ENCODE data around the gene ABCG4. TPM values are rescaled to one million over a fixed set of nuclear protein-coding genes. Genes with fewer than 3 reads are reported as not detected.
"Not testable (repeated sequence)": the region's sequence is repeated elsewhere in the genome, so short reads cannot be mapped to it uniquely, and the experiment has no call there.

Gene ABCG4
- total and polyA plus RNA-seq, 11 donors, result 0.25 to 2.1 (median 0.98) TPM

DNA sequence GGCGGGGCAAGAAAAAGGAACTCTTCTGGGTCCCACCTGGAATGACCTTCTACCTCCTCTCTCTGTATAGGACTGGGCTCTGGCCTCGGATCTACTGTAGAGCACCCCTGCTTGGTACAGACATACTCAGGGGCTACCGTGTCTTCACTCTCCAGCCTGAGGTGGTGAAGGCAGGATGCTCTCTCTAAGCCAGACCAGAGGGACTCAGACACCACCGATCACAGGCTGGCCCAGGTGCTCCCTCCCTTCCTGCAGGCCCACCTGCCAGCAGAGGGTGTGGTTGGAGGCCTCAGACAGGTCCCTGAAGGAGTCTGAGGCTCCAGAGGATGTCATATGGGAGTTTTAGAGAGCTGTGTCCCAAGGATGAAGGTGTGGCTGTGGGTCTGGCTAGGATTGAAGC, 40.5 kb downstream of the ABCG4 start:
- Histone ChIP-seq H3K4me3 (no peak overlapping the region), H3K4me1 (peaks cover 0 to 10% (median 0%) of the 10 kb centered on the region in 12 donors), H3K27me3 (peaks cover 0 to 8% (median 0%) of the 10 kb centered on the region in 9 donors), H3K9me3 (no peaks in the 10 kb centered on the region), H3K27ac (no peak overlapping the region), H3K36me3 (no peaks in the 10 kb centered on the region)
- TF ChIP-seq, protein P1, sequence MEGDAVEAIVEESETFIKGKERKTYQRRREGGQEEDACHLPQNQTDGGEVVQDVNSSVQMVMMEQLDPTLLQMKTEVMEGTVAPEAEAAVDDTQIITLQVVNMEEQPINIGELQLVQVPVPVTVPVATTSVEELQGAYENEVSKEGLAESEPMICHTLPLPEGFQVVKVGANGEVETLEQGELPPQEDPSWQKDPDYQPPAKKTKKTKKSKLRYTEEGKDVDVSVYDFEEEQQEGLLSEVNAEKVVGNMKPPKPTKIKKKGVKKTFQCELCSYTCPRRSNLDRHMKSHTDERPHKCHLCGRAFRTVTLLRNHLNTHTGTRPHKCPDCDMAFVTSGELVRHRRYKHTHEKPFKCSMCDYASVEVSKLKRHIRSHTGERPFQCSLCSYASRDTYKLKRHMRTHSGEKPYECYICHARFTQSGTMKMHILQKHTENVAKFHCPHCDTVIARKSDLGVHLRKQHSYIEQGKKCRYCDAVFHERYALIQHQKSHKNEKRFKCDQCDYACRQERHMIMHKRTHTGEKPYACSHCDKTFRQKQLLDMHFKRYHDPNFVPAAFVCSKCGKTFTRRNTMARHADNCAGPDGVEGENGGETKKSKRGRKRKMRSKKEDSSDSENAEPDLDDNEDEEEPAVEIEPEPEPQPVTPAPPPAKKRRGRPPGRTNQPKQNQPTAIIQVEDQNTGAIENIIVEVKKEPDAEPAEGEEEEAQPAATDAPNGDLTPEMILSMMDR (IDR thresholded peaks at IDR 0.05), result no peak
- no peak for TF ChIP-seq POLR2A (IDR thresholded peaks at IDR 0.05)
- WGBS, 4 donors, result 82 to 91% (median 86%) methylated on average over 4 of the region's 4 CpGs
- DNase-seq (no peak), ATAC-seq (no peak)
- intact Hi-C loops (cut with DNase I), result no loop called here

DNA sequence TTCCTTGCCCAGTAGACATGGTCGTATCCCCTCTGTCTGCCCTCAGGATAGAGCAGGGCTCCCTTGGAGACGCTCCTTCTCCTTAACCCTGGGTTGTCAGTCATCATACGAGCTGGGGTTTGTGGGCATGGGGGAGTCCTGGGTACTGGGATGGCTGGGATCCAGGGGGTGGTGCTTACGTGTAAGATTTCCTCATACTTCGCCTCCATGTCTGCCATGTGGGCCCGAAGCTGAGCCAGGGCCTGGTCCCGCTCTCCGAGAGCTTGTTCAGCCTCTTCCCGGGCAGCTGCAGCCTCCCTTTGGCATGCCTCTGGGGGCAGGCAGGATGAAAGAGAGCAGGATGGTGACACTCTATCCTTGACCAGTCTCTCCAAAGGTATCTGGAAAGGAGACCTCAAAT, 41.7 kb downstream of the ABCG4 start:
- no peak for ATAC-seq
- 81 to 91% (median 85%) methylated on average over 9 of the region's 9 CpGs for WGBS, 4 donors
- H3K27me3 ChIP-seq, result peaks cover 0 to 8% (median 0%) of the 10 kb centered on the region in 9 donors
- no peak for DNase-seq
- H3K4me3 ChIP-seq, result no peak overlapping the region
- intact Hi-C loops (cut with DNase I), result loop anchor here in 3 of 10 donors (5.0 to 10.0 kb wide), 3 partner anchors 43 to 106 kb away; partner anchors contain the start of genes ABCG4 (in 1 of the 3) and HMBS (in 1 of the 3)
- no peak overlapping the region for H3K27ac ChIP-seq
- no peaks in the 10 kb centered on the region for H3K36me3 ChIP-seq
- TF ChIP-seq, protein P1 (IDR thresholded peaks at IDR 0.05), result no peak
- no peak for TF ChIP-seq POLR2A (IDR thresholded peaks at IDR 0.05)
- H3K4me1 ChIP-seq, result peaks cover 0 to 10% (median 0%) of the 10 kb centered on the region in 12 donors
- no peaks in the 10 kb centered on the region for H3K9me3 ChIP-seq

DNA sequence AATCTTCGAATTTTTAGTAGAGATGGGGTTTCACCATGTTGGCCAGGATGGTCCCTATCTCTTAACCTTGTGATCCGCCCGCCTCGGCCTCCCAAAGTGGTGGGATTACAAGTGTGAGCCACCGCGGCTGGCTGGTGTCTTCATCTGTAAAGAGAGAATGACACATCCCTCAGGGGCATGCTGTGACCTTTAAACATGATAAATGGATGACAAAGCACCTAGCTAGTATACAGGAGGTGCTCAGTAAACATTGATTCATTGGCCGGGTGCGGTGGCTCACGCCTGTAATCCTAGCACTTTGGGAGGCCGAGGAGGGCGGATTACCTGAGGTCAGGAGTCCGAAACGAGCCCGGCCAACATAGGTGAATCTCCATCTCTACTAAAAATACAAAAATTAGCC, 42.4 kb downstream of the ABCG4 start:
- H3K27ac ChIP-seq, H3K4me3 ChIP-seq, DNase-seq, H3K9me3 ChIP-seq, H3K36me3 ChIP-seq, ATAC-seq, H3K4me1 ChIP-seq, H3K27me3 ChIP-seq: not testable (repeated sequence)
- intact Hi-C loops (cut with DNase I), result loop anchor here in 3 of 10 donors (5.0 to 10.0 kb wide), 3 partner anchors 44 to 106 kb away; partner anchors contain the start of genes ABCG4 (in 1 of the 3) and HMBS (in 1 of the 3)
- 92 to 95% (median 93%) methylated on average over 14 of the region's 14 CpGs for WGBS, 4 donors

DNA sequence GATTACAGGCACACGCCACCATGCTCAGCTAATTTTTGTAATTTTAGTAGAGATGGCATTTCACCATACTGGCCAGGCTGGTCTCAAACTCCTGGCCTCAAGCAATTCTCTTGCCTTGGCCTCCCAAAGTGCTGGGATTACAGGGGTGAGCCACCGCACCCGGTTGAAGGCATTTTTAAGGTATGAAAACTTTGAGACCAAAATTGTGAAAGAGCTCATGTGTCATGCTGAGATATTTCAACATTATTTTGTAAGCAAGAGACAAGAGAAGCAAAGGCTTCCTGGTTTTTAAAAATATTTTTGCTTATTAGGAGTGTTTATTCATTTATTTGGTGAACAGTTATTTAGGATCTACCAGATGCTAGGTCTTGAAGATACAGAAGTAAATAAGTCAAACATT, 43.3 kb downstream of the ABCG4 start:
- TF ChIP-seq, protein P1 (IDR thresholded peaks at IDR 0.05), result no peak
- no peak for TF ChIP-seq POLR2A (IDR thresholded peaks at IDR 0.05)
- no peaks in the 10 kb centered on the region for H3K36me3 ChIP-seq
- H3K27ac ChIP-seq, result peak overlapping the region in 1 of 12 donors; percentile 66
- peaks cover 0 to 15% (median 0%) of the 10 kb centered on the region in 12 donors for H3K4me1 ChIP-seq
- no peaks in the 10 kb centered on the region for H3K9me3 ChIP-seq
- ATAC-seq (no peak), DNase-seq (no peak)
- 93 to 100% (median 95%) methylated on average over 3 of the region's 3 CpGs for WGBS, 4 donors
- H3K27me3 ChIP-seq, result peaks cover 0 to 7% (median 0%) of the 10 kb centered on the region in 9 donors
- intact Hi-C loops (cut with DNase I), result loop anchor here in 3 of 10 donors (5.0 to 10.0 kb wide), 3 partner anchors 45 to 107 kb away; partner anchors contain the start of genes ABCG4 (in 1 of the 3) and HMBS (in 1 of the 3)
- no peak overlapping the region for H3K4me3 ChIP-seq
